Dedifferentiated amniotic fluid mesenchymal stem cell (primary cell): ENCODE data around the gene SLC25A27.
"Not testable (repeated sequence)": the region's sequence is repeated elsewhere in the genome, so short reads cannot be mapped to it uniquely, and the experiment has no call there.

Source experiments
- DNase-seq: peaks from one replicate; pipeline ENCODE4 v3.0.0-alpha.2; 2016; ENCODE audit errors: extremely low spot score

The SLC25A27 gene, protein sequence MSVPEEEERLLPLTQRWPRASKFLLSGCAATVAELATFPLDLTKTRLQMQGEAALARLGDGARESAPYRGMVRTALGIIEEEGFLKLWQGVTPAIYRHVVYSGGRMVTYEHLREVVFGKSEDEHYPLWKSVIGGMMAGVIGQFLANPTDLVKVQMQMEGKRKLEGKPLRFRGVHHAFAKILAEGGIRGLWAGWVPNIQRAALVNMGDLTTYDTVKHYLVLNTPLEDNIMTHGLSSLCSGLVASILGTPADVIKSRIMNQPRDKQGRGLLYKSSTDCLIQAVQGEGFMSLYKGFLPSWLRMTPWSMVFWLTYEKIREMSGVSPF

DNA sequence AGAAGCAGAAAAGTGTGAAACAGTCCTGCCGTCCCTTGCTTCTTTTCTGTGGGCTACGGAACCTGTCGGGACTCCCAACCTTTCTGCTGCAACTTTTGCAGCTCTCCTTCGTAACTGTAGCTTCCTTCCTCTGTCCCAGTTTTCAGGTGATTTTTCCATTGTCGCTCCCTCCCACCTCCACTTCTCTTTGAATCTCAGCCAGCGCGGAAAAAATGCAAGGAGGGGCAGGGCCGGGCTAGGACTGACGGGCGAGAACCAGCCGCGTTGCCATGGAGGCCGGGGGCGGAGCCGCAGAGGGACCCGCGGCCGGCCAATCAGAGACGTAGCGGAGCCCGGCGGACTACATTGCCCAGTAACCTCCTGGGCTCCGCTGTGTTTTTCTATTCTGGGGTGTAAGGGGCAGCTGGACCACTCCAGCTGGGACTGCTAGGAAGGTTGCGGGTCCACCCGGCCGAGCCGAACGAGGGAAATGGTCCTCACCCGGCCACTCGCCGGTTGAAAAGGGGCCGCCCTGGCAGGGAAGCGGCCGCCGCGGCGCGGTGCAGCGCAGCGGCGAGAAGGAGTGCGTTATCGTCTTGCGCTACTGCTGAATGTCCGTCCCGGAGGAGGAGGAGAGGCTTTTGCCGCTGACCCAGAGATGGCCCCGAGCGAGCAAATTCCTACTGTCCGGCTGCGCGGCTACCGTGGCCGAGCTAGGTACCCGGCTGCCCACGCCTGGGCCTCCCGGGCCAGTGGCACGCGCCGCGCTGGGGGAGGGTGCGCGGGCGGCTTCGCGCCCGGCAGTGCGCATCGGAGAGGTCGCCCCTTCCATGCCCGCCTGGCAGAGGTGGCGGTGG is at the start of gene SLC25A27, which contains the start of gene CYP39A1:
Gene SLC25A27 (plus strand): TSS at position 373 of the 836 bp plus-strand sequence. CDS start 218 bp downstream, at position 591.
Gene CYP39A1 (minus strand): TSS at position 216 of the 836 bp plus-strand sequence. CDS start 236 bp downstream, outside the sequence.
- peak; percentile 86 for DNase-seq

DNA sequence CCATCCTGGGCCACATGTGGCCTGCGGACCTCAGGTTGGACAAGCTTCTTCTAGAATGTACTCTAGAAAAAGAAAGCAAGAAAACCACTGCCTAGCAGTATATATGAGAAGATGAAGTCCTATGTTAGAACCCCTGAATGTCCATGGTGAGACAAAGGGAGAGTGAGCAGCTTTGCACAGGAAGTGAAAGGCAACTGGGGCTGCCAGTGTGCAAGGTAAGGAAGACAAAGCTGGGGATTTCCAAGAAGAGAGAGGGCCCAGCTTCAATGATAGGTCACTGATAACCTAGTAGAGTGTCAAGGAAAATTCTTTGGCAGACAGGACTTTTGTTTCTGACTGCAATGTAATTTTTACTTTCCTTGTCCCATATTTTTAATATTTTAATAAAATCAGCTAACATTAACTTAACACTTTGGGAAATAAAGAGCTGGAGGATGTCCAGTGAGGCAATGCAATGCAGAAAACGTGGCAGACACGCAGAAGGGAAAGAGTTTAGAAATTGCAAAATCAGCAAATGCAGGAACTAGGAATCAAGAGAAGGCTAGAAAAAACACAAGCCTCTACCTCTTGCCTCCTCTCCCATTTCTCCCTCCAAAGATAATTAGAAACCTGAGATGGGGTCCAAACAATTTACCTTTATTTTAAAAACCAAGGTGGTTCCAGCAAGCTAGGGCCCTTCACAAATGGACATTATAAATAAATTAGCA is 47.5 kb upstream of the SLC25A27 start:
- DNase-seq = no peak

DNA sequence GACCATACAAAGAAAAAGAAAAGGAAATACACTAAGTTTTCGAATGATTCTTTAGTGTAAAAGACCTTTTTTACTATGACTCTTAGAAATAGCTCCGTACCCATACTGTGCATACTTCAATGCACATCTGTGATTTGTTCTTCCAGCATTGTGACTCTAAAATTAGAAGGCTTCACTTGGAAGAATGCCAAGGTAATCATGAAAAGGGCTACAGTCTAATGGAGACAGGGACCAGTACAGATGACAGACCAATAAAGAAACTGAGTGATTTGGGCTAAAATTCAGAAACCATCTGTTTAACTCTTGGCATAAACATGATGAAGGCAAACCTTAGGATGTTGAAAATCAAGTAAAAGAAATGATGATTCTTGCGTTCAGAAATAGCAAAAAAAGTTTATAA is 46.4 kb upstream of the SLC25A27 start:
- DNase-seq = no peak

DNA sequence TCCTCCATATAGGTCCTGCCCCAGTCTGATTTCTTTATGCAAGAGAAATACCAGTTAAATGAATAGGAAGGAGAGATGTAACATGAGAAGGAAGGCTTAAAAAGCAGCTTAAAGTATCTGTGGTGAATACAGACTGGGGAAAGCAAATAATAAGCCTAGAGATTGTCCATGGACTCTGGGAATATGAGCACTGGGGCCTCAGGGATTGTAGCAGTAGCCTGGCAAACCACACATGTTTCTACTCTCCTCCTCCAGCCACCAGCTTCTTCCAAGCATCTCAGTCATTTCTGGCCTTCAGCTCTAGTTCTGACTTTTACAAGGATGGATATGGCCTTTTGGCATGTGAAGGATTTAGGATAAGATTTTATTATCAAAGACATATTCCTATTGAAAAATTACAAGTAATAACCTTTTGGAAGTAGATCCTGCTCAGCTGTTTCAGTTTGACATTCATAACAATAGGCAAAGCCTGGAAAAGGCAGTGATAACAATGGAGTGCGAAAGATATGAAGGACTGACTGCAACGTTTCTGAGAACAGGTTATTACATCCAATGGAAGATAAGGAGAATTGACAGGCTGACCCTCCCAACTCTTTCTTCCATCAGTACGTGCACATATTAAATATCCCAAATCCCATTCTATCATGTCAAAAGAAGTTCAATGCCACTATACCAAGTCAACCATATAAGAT is 41.8 kb upstream of the SLC25A27 start:
- DNase-seq = peak; percentile 46

DNA sequence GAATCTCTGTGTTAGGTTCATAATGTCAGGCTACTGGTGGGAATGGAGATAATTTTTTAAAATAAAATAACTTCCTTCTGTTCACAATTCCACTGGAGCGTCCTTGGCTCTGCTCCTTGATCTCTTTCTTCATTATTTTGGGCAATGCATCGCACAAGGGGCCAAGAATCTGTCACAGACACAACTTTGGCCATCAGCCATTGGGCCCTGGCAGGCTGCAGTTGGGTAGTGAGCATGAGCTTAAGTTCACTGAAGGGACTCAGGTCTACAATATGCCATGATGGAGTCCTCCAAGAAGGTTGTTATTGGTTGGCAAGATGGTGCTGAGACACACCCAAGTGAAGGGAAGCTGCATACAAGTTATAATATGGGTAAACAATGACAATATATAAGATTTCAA is 40.1 kb upstream of the SLC25A27 start:
- DNase-seq = no peak

DNA sequence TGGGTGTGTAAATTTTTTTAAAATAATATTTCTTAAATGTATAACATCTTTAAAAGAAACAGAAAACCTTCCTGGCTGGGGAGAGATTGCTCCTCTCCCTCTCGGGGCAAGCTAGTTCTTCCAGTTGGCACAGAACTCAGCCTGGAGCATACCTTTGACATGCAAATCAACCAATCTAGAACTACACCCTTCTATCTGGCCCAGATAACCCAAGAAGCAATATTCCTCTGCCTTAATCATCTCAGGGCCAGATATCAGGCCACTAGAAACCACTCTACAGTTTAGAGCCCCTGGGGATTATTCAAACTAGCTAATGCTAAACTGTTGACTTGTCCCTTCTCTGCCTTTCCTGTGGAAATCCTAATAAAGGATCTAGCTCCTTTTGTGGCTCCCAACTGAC is 34.0 kb upstream of the SLC25A27 start:
- no peak for DNase-seq

DNA sequence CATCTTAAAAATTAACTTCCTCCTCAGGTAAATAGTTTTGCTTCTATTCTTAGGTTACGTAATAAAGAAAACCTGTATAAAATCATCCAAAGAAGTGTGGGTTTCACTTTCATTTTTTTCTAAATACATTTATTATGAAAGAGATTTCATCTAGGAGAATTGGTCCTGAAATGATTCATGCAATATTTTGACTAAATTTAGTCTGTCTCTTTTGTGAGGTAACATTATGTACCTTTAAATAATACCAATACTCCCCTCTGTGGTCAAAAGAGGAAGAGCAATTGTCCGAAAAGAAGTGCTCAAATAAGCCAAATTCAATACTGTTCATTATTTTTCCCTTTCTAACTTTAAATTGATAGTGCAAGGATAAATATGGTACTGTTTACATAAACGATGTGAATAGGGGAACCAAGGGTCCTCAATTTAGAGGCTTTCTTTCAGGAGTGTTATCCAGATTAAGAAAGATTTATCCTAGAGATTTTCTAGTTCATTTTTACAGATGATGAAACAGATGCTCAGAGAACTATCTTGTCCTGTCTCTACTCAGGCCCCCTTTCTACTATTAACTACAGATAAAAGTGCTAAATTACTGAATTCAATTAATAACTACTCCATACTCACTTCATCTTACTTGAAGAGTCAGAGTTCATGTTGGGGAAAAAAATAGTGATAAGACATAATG is 26.4 kb upstream of the SLC25A27 start:
- DNase-seq = peak; percentile 87

DNA sequence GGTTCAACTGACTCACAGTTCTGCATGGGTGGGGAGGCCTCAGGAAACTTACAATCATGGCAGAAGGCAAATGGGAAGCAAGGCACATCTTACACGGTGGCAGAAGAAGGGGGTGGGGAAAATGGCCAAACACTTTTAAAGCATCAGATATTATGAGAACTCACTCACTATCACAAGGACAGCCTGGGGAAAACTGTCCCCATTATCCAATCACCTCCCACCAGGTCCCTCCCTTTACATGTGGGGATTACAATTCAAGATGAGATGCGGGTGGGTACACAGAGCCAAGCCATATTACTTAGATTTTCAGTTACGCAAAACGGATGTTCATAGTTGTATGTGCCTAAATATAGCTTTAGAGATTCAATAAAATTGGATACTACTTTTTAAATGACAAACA is 25.8 kb upstream of the SLC25A27 start:
- no peak for DNase-seq

DNA sequence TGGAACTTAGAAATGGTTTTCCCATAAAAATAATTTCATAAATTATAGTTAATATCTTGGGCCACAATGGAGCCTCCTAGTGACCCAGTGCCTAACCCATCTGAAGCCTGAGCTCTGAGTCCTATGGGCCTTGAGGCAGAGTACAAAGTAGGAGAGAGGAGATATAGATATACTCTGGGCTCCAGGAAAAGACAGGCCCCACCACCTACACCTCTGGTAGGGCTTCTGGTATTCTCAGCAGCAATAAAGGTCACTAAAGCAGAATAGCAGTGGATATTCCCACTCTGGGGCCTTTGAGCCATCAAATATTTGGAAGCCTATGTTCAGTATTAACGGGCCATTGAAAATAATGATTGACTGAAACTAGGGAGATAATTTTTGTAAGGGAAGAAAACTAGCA is 24.3 kb upstream of the SLC25A27 start:
- DNase-seq = no peak

DNA sequence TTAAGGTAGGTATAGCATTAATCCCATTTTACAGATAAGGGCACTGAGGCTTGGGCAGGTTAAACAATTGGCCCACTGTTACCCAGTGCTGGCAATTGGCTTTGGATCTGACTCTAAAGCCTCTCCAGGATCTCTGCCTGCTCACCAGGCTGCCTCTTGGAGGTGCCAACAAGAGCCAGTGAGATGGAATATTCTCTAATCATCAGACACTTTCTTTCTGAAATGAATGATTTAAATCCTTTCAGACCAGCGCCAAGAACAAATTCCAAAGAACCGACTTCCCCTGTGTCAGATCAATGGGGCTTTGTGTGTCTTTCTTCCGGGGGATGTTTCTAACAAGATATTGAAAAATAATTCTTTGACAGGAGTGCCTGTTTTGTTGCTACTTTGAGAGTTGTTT is 23.8 kb upstream of the SLC25A27 start:
- no peak for DNase-seq

DNA sequence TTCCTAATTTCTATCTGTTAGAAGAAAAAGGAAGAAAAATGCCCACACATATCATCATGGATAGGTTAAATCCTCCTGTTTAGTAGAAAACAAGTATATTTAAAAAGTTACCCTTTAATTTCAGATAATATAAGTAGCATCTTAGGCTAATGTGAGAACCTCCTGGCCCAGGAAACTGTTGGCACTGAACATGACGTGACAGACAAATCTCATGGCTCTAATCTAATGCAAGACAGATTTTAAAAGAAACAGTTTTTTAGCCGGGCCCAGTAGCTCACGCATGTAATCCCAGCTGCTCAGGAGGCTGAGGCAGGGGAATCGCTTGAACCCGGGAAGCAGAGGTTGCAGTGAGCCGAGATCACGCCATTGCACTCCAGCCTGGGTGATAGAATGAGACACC is 23.1 kb upstream of the SLC25A27 start:
- DNase-seq = no peak

DNA sequence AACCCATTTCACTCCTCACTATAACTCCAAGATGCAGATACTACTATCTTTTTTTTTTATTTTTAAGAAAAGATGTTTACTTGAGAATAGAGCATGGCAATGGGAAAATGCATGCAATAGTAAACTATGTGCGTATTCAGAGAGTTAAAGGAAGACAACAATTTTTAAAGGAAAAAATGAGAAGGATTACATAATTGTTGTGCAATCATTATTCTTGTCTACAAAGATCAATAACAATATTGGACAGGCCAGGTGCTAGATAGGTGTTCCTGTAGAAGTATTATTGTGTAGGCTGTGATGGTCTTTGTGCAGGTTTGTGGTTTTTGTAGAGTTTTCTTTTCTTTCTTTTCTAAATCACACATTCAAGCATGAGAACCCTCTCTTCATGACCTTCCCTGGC is 20.7 kb upstream of the SLC25A27 start:
- no peak for DNase-seq

DNA sequence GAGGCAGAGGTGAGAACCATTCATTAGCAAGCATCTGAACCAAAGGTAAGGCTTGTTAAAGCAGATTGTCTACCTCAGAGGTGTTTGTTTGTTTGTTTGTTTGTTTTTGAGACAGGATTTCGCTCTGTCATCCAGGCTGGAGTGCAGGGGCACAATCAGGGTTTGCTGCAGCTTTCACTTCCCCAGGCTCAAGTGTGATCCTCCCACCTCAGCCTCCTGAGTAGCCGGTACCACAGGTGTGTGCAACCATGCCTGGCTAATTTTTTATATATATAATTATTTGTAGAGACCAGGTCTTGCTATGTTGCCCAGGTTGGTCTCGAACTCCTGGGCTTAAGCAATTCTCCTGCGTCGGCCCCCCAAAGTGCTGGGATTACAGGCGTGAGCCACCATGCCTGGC is 17.3 kb upstream of the SLC25A27 start:
- DNase-seq = no peak

DNA sequence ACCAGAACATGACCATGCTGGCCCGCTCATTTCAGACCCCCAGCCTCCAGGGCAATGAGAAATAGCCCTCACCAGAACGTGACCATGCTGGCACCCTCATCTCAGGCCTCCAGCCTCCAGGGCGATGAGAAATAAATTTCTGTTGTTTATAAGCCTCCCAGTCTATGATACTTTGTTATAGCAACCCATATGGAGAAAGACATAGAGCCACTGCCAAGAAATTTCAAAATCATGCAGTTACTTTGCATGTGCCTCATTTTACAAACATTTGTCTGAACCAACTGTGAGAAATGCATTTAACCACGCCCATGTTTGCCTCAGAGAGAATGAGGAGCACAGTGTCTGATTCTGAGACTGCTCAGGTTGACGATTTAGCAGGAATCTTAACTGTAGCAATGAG is 15.6 kb upstream of the SLC25A27 start:
- peak; percentile 98 for DNase-seq

DNA sequence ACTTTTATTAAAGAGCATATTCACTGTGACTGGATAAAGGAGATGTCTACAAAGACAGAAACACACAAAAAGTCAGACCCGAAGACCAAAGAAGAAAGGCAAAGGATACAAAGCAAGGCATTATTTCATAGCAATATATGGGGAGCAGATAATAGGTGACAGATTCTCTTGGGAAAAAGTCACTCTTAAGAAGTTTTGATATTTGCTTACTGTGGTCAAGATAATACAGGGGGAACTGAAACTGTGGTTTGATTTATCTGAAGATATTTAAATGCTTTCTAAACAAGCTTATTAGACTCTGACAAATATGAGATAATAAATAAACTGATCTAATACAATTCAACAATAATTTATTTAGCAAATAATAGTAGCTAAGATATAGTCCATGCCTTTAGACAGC is 14.8 kb upstream of the SLC25A27 start:
- DNase-seq = no peak

DNA sequence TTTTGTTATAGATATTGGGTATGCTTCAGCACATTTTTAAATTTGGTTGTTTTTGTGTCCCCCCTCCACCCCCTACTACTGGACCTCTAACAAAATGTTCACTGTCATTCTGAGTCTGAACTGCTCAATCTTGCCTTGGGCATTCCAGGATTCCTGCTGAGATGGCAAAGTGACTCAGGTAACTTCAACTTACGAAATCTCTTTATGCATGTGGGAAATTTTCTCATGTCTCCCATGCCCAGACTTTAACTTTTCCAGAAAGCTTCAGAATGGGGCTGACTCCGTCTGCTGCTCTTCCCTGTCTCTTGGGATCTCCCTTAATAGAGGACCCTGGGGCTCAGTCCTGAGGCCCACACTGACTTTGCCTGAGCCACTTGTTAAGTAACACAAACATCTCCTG is 14.1 kb upstream of the SLC25A27 start:
- no peak for DNase-seq

DNA sequence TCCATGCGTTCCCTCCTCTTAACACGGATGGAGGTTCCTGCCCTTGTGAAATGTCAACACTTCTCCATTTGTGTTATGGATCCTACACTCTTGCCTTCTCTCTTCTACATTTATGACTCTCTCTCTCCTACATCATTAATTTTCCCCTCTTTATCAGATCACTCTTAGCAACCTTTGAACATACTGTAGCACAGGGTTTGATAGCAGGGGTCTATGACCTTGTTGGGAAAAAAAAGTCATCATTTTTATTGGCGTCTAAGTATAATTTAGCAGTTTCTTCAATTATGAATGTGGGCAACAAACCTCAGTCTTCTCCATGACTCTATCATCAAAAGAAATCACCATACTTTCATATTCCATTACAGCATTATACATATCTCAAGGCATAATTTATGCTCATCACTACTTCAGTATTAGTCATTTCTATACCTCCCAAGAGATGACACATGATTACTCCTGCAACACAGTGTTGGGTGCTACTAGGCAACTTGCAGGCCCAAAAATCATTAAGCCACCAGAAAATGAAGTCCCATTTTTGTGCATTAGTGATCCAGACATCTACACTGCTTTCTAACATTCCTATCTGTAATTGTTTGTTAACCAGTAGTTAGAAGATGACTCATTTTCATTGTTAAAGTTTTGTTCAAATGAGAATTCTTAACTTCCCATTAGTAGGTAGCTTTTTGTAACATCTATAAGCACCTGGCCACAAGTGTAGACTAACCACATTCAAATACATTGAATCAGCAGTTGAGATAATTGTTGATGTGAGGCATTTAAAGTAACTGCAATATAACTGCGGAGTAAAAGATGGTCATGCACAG is 9.6 kb upstream of the SLC25A27 start:
- DNase-seq = no peak

DNA sequence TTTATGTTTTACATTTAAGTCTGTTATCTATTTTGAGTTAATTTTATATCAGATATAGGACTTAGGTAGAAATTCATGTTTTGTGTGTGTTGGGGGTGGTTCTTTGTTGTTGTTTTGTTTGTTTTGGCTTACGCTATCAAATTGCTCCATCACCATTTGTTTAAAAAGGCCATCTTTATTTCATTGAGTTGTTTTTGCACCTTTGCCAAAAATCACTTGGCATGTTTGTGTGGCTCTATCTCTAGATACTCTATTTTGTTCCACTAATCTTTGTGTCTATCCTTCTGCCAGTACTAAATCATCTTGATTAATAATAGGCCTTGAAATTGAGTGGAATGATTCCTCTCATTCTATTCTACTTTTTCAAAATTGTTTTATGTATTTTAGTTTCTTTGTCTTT is 7.5 kb upstream of the SLC25A27 start:
- no peak for DNase-seq

DNA sequence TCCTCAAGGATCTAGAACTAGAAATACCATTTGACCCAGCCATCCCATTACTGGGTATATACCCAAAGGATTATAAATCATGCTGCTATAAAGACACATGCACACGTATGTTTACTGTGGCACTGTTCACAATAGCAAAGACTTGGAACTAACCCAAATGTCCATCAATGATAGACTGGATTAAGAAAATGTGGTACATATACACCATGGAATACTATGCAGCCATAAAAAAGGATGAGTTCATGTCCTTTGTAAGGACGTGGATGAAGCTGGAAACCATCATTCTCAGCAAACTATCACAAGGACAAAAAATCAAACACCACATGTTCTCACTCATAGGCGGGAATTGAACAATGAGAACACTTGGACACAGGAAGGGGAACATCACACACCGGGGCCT is 4.7 kb upstream of the SLC25A27 start:
- not testable (repeated sequence) for DNase-seq

DNA sequence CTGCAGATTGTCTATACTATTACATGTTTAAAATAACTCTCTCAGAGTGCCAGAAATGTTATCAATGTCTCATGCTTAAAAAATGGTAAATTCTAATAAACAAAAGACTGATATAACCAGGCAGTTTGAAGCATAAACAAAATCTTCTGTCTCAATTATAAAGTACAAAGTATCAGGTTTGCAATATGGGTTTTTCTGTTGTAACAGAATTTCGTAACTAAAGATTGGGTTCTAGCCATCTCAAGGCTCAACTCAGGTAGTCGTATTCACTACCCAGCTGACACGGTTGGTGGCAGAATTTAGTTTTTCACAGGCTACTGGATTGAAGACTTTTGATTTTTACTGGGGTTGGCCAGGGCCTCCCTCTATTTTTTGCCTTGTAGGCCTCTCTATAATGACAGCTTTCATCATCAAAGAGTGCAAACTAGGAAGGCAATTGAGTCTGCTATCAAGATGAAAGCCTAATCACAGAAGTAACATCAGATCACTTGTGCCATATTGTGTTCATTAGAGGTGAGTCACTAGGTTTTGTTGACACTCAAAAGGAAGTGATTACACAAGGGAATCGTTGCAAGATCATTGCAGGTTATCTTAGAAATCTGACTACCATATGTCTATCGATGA is 3.8 kb upstream of the SLC25A27 start:
- no peak for DNase-seq
